Neuron (in vitro differentiated cells): ENCODE measurements around the gene TRAPPC1.

Experiments
- H2AFZ ChIP-seq: one replicate; pipeline ENCODE4 v1.6.1; 2013; ENCODE audit warnings: low read depth, mild to moderate bottlenecking, inconsistent platforms, low read length, moderate library complexity
- H3K27me3 ChIP-seq: one replicate; pipeline ENCODE4 v1.6.1; 2013; ENCODE audit warnings: low read length; ENCODE audit not compliant: insufficient read depth
- H3K36me3 ChIP-seq: one replicate; pipeline ENCODE4 v1.6.1; 2013; ENCODE audit warnings: low read length; ENCODE audit not compliant: insufficient read depth
- H3K4me1 ChIP-seq: one replicate; pipeline ENCODE4 v1.6.1; 2013; ENCODE audit warnings: low read length; ENCODE audit not compliant: insufficient read depth
- H3K4me3 ChIP-seq: 2 replicates; pipeline ENCODE4 v1.5.1; 2013; ENCODE audit warnings: mild to moderate bottlenecking, low read length, moderate library complexity
- H3K9me3 ChIP-seq: one replicate; pipeline ENCODE4 v1.6.1; 2013; ENCODE audit warnings: low read length

TRAPPC1 gene

GRCh38 chr17:7930841-7931631 is 710 bp downstream of the TRAPPC1 start:
- Histone ChIP-seq H2AFZ (peak overlapping the region; percentile 38), H3K4me3 (peak overlapping the region; percentile 88), H3K27me3 (no peaks in the 10 kb centered on the region), H3K4me1 (peaks cover 27% of the 10 kb centered on the region), H3K36me3 (peaks cover 39% of the 10 kb centered on the region), H3K9me3 (no peaks in the 10 kb centered on the region)

- Histone ChIP-seq H3K4me1 (peaks cover 27% of the 10 kb centered on the region), H3K27me3 (no peaks in the 10 kb centered on the region), H3K4me3 (peak within 1 kb of the TSS; percentile 88)
These were observed 2.4 kb downstream of the TRAPPC1 start, which contains the start of gene KCNAB3 for GRCh38 chr17:7929158-7930023. Gene KCNAB3, minus strand, starts transcription at chr17:7929856. Its CDS starts 421 bp downstream, at chr17:7929435.

DNA sequence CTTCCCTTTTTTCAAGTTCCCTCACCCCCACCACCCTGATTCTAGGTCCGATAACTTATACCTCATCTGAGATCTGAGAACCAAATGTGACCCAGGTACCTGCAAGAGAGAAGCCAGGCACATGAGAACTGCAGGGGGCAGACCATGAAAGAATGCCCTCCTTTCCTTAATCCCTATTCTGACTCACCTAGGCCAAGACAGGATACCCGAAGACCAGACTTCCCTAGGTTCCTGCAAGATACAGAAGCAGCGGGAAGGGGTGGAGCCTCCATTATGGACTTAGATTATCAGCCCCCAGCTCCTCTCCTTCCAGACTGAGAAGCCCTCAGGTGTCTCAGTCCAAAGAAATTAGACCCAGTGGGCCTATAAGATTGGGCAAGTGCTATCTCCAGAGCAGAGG is 4.2 kb downstream of the TRAPPC1 start:
- Histone ChIP-seq H2AFZ (no peak overlapping the region), H3K9me3 (no peaks in the 10 kb centered on the region), H3K4me3 (no peak overlapping the region), H3K4me1 (peaks cover 13% of the 10 kb centered on the region), H3K36me3 (peaks cover 23% of the 10 kb centered on the region), H3K27me3 (no peaks in the 10 kb centered on the region)

More at GRCh38 chr17:7929158-7930023, 2.4 kb downstream of the TRAPPC1 start, which contains the start of gene KCNAB3:
- H3K9me3 ChIP-seq = no peaks in the 10 kb centered on the region
- H3K36me3 ChIP-seq = peaks cover 26% of the 10 kb centered on the region
- no peak within 1 kb of the TSS for H2AFZ ChIP-seq

GRCh38 chr17:7922845-7923628 is 8.7 kb downstream of the TRAPPC1 start:
- Histone ChIP-seq H3K4me3 (no peak overlapping the region), H3K36me3 (peaks cover 6% of the 10 kb centered on the region), H3K27me3 (no peaks in the 10 kb centered on the region), H3K9me3 (no peaks in the 10 kb centered on the region), H2AFZ (no peak overlapping the region), H3K4me1 (no peaks in the 10 kb centered on the region)

DNA sequence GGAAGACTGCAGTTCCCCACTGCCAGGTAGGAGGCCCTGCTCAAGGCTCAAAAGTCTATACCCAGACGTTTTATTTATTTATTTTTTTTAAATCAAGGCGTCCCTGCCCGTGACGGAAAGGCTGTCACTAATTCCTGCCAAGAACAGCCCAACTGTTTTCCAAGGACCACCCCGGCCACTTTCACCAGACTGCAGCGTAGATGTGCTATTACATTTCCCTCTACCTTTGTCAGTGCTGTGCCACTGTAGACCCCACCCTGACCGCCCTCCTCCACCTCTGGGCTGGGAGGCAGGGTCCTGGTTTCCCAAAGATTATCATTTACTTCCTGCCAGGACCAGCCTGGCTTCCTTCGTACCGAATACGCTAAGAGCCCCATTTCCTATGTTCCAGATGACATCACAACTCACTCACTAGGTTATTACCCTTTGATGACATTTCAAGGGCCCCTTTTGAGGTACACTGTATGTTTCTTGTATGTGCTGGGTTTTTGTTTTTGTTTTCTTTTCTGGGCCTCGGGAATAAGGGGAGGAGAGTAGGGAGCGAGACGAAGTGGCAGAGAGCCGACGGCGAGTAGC is 9.4 kb downstream of the TRAPPC1 start:
- H3K4me3 ChIP-seq = no peak overlapping the region
- no peak overlapping the region for H2AFZ ChIP-seq
- H3K27me3 ChIP-seq = no peaks in the 10 kb centered on the region
- no peaks in the 10 kb centered on the region for H3K4me1 ChIP-seq
- H3K9me3 ChIP-seq = no peaks in the 10 kb centered on the region
- peaks cover 2% of the 10 kb centered on the region for H3K36me3 ChIP-seq

- H2AFZ ChIP-seq = peak overlapping the region; percentile 73
- no peaks in the 10 kb centered on the region for H3K27me3 ChIP-seq
- peak overlapping the region; percentile 71 for H3K4me3 ChIP-seq
- H3K9me3 ChIP-seq = no peaks in the 10 kb centered on the region
- peaks cover 5% of the 10 kb centered on the region for H3K36me3 ChIP-seq
- peaks cover 10% of the 10 kb centered on the region for H3K4me1 ChIP-seq
These were observed 14.9 kb downstream of the TRAPPC1 start for GRCh38 chr17:7916808-7917207.

- peak overlapping the region; percentile 71 for H3K4me3 ChIP-seq
- H3K36me3 ChIP-seq = peaks cover 9% of the 10 kb centered on the region
- no peaks in the 10 kb centered on the region for H3K27me3 ChIP-seq
- H3K4me1 ChIP-seq = peaks cover 10% of the 10 kb centered on the region
- peak overlapping the region; percentile 73 for H2AFZ ChIP-seq
- no peaks in the 10 kb centered on the region for H3K9me3 ChIP-seq
These were observed 15.4 kb downstream of the TRAPPC1 start for GRCh38 chr17:7916385-7916682.

DNA sequence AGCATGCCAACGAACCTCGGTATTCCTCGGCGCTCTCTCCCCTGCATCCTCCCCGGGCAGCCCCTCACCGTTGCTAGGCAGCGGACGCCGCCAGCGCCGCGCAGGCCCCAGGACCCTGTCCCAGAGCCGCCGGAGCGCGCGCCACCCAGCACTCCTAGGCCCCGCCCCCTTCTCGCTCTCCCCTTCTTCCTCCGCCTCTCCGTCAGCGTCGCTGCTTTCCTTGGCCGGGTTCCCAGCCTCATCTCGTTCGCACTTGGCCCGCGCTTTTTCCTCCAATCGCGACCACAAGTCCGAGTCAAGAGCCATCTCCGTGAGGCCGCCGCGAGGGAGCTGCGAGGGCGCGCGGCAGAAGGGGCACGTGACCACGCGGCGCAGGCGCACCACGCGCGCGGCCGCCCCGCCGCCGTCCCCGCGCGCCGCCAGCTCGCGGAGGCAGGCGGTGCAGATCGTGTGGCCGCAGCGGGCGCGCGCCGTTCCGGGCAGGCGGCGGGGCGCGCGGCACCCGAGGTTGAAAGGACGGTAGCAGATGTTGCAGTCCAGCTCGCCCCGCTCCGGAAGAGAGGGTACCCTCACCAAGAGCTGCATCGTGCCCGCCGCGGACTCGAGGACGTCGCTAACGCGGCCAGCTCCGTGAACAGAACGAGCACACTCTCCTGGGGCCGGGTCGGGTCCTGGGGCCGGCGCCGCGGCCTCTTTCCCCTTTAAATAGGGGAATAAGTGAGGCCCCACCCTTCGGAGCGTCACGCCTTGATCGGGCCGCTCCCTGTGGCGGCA is 15.9 kb downstream of the TRAPPC1 start, which contains the start of gene RNF227:
Gene RNF227, minus strand, starts transcription at position 679 of the 774 bp plus-strand sequence. Its CDS starts 94 bp downstream, at position 585.
- peaks cover 10% of the 10 kb centered on the region for H3K4me1 ChIP-seq
- peak within 1 kb of the TSS; percentile 71 for H3K4me3 ChIP-seq
- peaks cover 15% of the 10 kb centered on the region for H3K36me3 ChIP-seq
- H3K9me3 ChIP-seq = no peaks in the 10 kb centered on the region
- no peaks in the 10 kb centered on the region for H3K27me3 ChIP-seq
- peak within 1 kb of the TSS; percentile 73 for H2AFZ ChIP-seq

- Histone ChIP-seq H3K27me3 (no peaks in the 10 kb centered on the region), H3K4me1 (peaks cover 10% of the 10 kb centered on the region), H2AFZ (no peak overlapping the region), H3K9me3 (no peaks in the 10 kb centered on the region), H3K36me3 (peaks cover 20% of the 10 kb centered on the region), H3K4me3 (peak overlapping the region; percentile 71)
These were observed 16.6 kb downstream of the TRAPPC1 start for GRCh38 chr17:7915179-7915610.

GRCh38 chr17:7912927-7913524 is 18.7 kb downstream of the TRAPPC1 start:
- Histone ChIP-seq H3K4me3 (no peak overlapping the region), H3K27me3 (no peaks in the 10 kb centered on the region), H3K36me3 (peaks cover 41% of the 10 kb centered on the region), H3K4me1 (peaks cover 10% of the 10 kb centered on the region), H2AFZ (no peak overlapping the region), H3K9me3 (no peaks in the 10 kb centered on the region)

DNA sequence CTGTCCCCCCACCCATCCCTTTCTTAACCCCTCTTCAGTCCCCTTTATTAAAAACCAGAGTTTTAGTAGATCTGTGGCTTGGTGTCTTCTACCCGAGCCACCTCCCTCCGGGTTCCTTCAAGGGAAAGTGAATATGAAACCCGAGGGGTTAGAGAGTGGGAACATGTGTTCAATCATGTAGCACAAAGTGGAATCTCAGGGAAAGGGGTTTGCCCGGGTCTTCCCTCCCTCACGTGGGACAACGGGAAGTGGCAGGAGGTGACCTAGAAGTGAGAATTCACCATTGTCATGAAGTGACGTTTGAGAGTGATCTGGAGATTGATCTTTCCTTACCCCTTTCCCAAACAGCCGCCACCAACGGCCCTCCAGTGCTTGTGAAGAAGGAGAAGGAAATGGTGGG is 20.6 kb downstream of the TRAPPC1 start:
- Histone ChIP-seq H3K4me1 (peaks cover 10% of the 10 kb centered on the region), H3K36me3 (peaks cover 60% of the 10 kb centered on the region), H3K27me3 (no peaks in the 10 kb centered on the region), H2AFZ (no peak overlapping the region), H3K4me3 (no peak overlapping the region), H3K9me3 (no peaks in the 10 kb centered on the region)
